Epithelial cell of esophagus (primary cell): ENCODE data around the gene RPL11.
"Not testable (repeated sequence)": the region's sequence is repeated elsewhere in the genome, so short reads cannot be mapped to it uniquely, and the experiment has no call there.

Experiments
- DNase-seq: peaks from one replicate; pipeline ENCODE4 v3.0.0; 2010; ENCODE audit warnings: low read depth
- H3K4me3 ChIP-seq: 2 replicates; pipeline ENCODE4 v1.5.1; 2011; ENCODE audit warnings: mild to moderate bottlenecking, low read length, control low read depth
- CTCF ChIP-seq: IDR thresholded peaks from 2 replicates; pipeline ENCODE4 v1.5.1; 2011; ENCODE audit warnings: low read depth, mild to moderate bottlenecking, low read length, control low read depth, inconsistent platforms; ENCODE audit not compliant: insufficient read depth; ENCODE audit errors: missing control alignments

The RPL11 gene

GRCh38 chr1:23648576-23648975 is 43.0 kb upstream of the RPL11 start:
- TF ChIP-seq CTCF: no peak

GRCh38 chr1:23649157-23649556 is 42.4 kb upstream of the RPL11 start:
- DNase-seq, H3K4me3 ChIP-seq: not testable (repeated sequence)

More at GRCh38 chr1:23648576-23648975, 43.0 kb upstream of the RPL11 start:
- no peak overlapping the region for H3K4me3 ChIP-seq
- no peak for DNase-seq

GRCh38 chr1:23650344-23650990 is 41.1 kb upstream of the RPL11 start:
- no peak for TF ChIP-seq CTCF
- no peak overlapping the region for H3K4me3 ChIP-seq
- DNase-seq: no peak

GRCh38 chr1:23651069-23651808 is 40.4 kb upstream of the RPL11 start:
- DNase-seq: peak; percentile 89
- H3K4me3 ChIP-seq: no peak overlapping the region
- TF ChIP-seq CTCF: no peak

- DNase-seq: peak; percentile 49
- TF ChIP-seq CTCF: peak; percentile 84
- H3K4me3 ChIP-seq: no peak overlapping the region
Observed at GRCh38 chr1:23657659-23658275, 33.8 kb upstream of the RPL11 start.

GRCh38 chr1:23660671-23661070 is 30.9 kb upstream of the RPL11 start:
- no peak for DNase-seq
- no peak for TF ChIP-seq CTCF
- H3K4me3 ChIP-seq: no peak overlapping the region

- DNase-seq: peak; percentile 92
- no peak for TF ChIP-seq CTCF
- no peak overlapping the region for H3K4me3 ChIP-seq
Observed at GRCh38 chr1:23661887-23662286, 29.7 kb upstream of the RPL11 start.
